Stimulated activated CD4-positive, alpha-beta T cell treated with anti-CD3 and anti-CD28 coated beads, Interleukin-12 subunit alpha, Interleukin-12 subunit beta, amount 100 ng/mL, for 48 hours (primary cell): ENCODE results near the gene ADAMTS3.
"Not testable (repeated sequence)": the region's sequence is repeated elsewhere in the genome, so short reads cannot be mapped to it uniquely, and the experiment has no call there.

Source experiments
- DNase-seq, 3 donors: peaks; one replicate each; pipeline ENCODE4 v3.0.0-alpha.2; 2020; ENCODE audit warnings: low read depth in 2 of 3, low spot score in 1 of 3

Gene ADAMTS3

GRCh38 chr4:72553540-72554337 is 15.3 kb downstream of the ADAMTS3 start:
- no peak for DNase-seq

- DNase-seq, result no peak
Measured at GRCh38 chr4:72552447-72552846, 16.6 kb downstream of the ADAMTS3 start.

GRCh38 chr4:72546456-72546855 is 22.6 kb downstream of the ADAMTS3 start:
- no peak for DNase-seq

GRCh38 chr4:72540694-72541093 is 28.3 kb downstream of the ADAMTS3 start:
- not testable (repeated sequence) for DNase-seq

- no peak for DNase-seq
Measured at GRCh38 chr4:72538006-72538405, 31.0 kb downstream of the ADAMTS3 start.

GRCh38 chr4:72536443-72536842 is 32.6 kb downstream of the ADAMTS3 start:
- DNase-seq, result no peak

- DNase-seq, result no peak
Measured at GRCh38 chr4:72531768-72532290, 37.2 kb downstream of the ADAMTS3 start.

- no peak for DNase-seq
Measured at GRCh38 chr4:72531322-72531721, 37.7 kb downstream of the ADAMTS3 start.

- no peak for DNase-seq
Measured at GRCh38 chr4:72529148-72529822, 39.7 kb downstream of the ADAMTS3 start.

- no peak for DNase-seq
Measured at GRCh38 chr4:72527038-72527646, 41.9 kb downstream of the ADAMTS3 start.

GRCh38 chr4:72525938-72526337 is 43.1 kb downstream of the ADAMTS3 start:
- DNase-seq, result no peak

GRCh38 chr4:72522440-72522839 is 46.6 kb downstream of the ADAMTS3 start:
- no peak for DNase-seq

GRCh38 chr4:72513227-72513626 is 55.8 kb downstream of the ADAMTS3 start:
- DNase-seq, result no peak

GRCh38 chr4:72507860-72508419 is 61.1 kb downstream of the ADAMTS3 start:
- DNase-seq, result no peak

- no peak for DNase-seq
Measured at GRCh38 chr4:72507167-72507566, 61.9 kb downstream of the ADAMTS3 start.

- no peak for DNase-seq
Measured at GRCh38 chr4:72505314-72505744, 63.7 kb downstream of the ADAMTS3 start.

GRCh38 chr4:72500214-72500613 is 68.8 kb downstream of the ADAMTS3 start:
- no peak for DNase-seq

- no peak for DNase-seq
Measured at GRCh38 chr4:72496119-72496518, 72.9 kb downstream of the ADAMTS3 start.

GRCh38 chr4:72494156-72494555 is 74.9 kb downstream of the ADAMTS3 start:
- DNase-seq, result no peak

GRCh38 chr4:72489267-72489666 is 79.8 kb downstream of the ADAMTS3 start:
- DNase-seq, result no peak

- DNase-seq, result no peak
Measured at GRCh38 chr4:72486991-72487390, 82.0 kb downstream of the ADAMTS3 start.

- no peak for DNase-seq
Measured at GRCh38 chr4:72484981-72485380, 84.0 kb downstream of the ADAMTS3 start.
